HG02885 (cell line): ENCODE data around the gene AOC2.
"Not testable (repeated sequence)": the region's sequence is repeated elsewhere in the genome, so short reads cannot be mapped to it uniquely, and the experiment has no call there.

ENCODE experiments used
- ATAC-seq: cut with Tn5 transposase; IDR thresholded peaks from one replicate; pipeline ENCODE4 v1.9.1; 2021; ENCODE audit warnings: mild to moderate bottlenecking; ENCODE audit not compliant: unreplicated experiment, poor library complexity

Gene AOC2

DNA sequence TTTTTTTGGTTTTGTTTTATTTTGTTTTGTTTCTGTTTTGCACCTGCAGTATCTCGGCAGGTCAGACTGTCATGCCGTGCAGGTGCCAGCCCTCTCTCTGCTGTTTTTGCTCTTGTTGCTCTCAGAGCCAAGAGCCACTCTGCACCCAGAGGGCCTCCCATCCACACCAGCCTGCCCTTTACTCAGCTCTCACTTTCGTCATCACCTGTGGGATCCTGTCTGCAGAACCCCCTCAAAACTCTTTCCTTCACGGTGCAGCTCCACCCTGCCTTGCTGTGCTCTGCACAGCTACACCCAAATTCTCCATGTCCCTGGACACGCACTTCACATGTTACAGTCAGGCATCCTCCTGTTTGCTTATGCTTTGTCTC, 9.2 kb downstream of the AOC2 start:
- no peak for ATAC-seq

DNA sequence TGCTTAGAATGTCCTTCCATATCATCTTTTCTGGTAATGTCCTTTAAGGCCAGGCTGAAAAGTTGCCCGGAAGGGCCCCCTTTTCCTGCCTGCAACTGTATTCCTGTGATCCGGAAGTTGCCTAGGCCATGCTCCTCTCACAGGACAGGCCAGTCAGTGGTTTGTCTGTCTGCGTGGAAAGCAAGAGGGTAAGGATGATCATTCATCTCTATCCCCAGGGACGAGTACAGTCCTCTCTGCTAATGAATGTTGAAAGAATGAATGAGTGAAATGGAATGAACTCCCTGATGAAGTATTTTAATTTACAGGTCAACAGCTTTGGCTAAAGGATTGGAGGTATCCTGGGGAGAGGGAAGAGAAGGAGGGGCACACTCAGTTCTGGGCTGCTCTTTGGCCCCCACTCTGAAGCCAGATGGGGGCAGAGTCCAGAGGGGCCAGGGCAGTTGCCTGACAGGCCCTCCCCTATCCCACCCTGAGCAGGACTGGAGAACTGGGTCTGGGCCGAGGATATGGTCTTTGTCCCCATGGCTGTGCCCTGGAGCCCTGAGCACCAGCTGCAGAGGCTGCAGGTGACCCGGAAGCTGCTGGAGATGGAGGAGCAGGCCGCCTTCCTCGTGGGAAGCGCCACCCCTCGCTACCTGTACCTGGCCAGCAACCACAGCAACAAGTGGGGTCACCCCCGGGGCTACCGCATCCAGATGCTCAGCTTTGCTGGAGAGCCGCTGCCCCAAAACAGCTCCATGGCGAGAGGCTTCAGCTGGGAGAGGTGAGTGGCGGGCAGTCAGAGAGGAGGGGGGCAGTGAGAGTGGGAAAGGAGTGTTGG, 9.8 kb downstream of the AOC2 start:
- ATAC-seq = no peak

GRCh38 chr17:42855048-42855596, 10.7 kb downstream of the AOC2 start:
- ATAC-seq = no peak

- ATAC-seq = not testable (repeated sequence)
Measured at GRCh38 chr17:42856093-42856492, 11.7 kb downstream of the AOC2 start.

DNA sequence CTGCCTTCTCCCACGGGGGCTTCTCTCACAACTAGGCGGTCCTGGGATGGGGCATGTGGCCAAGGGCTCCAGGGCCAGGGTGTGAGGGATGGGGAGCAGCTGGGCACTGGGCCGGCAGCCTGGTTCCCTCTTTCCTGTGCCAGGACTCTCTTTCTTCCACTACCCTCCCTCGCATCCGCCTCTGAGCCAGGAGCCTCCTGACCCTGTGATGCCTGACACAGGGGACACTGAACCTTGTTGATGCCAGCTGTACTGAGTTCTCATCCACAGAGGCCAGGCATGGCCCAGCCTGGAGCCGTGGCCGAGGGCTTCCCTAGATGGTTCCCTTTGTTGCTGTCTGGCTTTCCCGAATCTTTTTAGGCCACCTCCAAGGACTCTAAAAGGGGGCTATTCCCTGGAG, 12.1 kb downstream of the AOC2 start:
- ATAC-seq = not testable (repeated sequence)

GRCh38 chr17:42857389-42857788, 13.0 kb downstream of the AOC2 start:
- ATAC-seq = no peak

- no peak for ATAC-seq
Measured at GRCh38 chr17:42865638-42866094, 21.3 kb downstream of the AOC2 start.

DNA sequence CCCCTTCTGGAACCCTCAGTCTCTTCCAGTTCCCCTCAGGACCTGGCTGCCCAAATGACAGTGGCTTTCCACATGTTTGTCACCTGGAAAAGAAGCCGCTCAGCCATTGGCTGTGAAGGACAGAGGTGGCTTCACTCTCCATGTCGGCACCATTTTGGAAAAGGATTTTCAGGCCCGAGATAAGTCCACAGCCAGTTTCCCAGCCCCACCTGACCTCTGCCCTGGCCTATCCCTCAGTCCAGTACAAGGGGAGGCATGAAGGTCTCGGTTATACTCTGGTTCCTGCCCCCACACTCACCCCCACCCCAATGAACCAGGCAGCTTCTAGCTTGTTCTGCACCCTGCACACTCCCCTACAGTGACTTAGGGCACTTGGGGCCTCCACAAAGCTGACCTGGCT, 21.8 kb downstream of the AOC2 start:
- ATAC-seq = no peak

- no peak for ATAC-seq
Measured at GRCh38 chr17:42866631-42867575, 22.5 kb downstream of the AOC2 start.

DNA sequence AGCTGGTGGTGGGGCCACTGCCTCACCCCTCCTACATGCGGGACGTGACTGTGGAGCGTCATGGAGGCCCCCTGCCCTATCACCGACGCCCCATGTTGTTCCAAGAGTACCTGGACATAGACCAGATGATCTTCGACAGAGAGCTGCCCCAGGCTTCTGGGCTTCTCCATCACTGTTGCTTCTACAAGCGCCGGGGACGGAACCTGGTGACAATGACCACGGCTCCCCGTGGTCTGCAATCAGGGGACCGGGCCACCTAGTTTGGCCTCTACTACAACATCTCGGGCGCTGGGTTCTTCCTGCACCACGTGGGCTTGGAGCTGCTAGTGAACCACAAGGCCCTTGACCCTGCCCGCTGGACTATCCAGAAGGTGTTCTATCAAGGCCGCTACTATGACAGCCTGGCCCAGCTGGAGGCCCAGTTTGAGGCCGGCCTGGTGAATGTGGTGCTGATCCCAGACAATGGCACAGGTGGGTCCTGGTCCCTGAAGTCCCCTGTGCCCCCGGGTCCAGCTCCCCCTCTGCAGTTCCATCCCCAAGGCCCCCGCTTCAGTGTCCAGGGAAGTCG, 23.4 kb downstream of the AOC2 start:
- ATAC-seq = not testable (repeated sequence)

GRCh38 chr17:42868338-42868737, 24.0 kb downstream of the AOC2 start:
- ATAC-seq = no peak

DNA sequence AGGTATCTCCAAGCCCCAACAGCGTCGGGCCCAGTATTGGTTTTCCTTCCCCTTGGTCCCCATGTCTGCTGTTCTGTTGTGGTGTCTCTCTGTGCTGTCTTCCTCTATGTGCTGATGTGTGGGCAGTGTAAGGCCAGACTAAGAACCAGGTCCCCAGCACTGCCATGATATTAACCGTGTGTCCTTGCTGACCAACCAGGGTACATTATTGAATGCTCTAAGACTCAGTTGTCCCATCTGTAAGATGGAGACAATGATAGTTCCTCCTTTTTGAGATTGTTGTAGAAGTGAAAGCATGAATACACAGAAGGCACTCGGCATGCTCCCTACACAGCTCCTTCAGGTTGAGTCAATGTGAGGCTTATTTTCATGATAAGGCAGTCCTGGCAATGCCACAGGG, 27.3 kb downstream of the AOC2 start:
- no peak for ATAC-seq

GRCh38 chr17:42872251-42872965, 28.0 kb downstream of the AOC2 start:
- ATAC-seq = no peak

- ATAC-seq = no peak
Measured at GRCh38 chr17:42873315-42873714, 28.9 kb downstream of the AOC2 start.

GRCh38 chr17:42873932-42874695, 29.7 kb downstream of the AOC2 start:
- ATAC-seq = not testable (repeated sequence)

- ATAC-seq = no peak
Measured at GRCh38 chr17:42877037-42877436, 32.7 kb downstream of the AOC2 start.

- no peak for ATAC-seq
Measured at GRCh38 chr17:42878123-42878880, 33.9 kb downstream of the AOC2 start.

DNA sequence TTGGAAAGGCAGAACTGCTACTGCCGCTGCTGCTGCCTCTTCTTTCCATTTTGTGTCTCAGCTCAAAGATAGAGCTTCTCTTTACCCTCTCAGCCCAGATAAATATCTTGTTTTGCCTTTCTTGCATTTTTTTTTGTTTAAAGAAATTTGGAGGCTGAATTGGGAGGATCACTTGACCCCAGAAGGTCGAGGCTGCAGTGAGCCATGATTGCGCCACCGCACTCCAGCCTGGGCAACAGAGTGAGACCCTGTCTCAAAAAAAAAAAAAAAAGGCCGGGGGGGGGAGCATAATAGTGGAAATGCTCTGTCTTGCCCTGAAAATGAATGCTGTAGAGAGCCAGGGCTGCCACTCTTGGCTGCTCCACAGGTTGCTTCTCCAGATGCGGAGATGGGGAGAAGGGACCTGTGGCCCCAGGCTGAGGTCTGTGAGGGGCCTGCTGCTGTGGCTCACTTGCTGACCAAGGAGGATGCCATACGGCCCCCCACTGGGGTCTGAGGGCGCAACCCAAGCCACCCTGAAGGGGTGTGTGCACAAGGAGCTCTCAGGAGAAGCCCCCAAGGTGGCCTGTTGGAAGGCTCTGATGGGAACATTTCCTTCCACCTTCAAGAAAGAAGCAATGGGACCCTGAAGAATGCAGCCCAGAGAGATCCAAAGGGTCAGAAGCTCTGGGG, 34.7 kb downstream of the AOC2 start:
- ATAC-seq = no peak
